CD14-positive monocyte (primary cell): Measurements from ENCODE around the gene AGGF1. TPM values are rescaled to one million over a fixed set of nuclear protein-coding genes. Genes with fewer than 3 reads are reported as not detected.

Source experiments
- DNase-seq, 3 donors: peaks; one replicate each; pipeline ENCODE4 v3.0.0-alpha.2; 2011 to 2022
- H2AFZ ChIP-seq: 2 replicates; pipeline ENCODE4 v1.6.0; 2012; ENCODE audit warnings: mild to moderate bottlenecking, low read depth, low read length, inconsistent platforms; ENCODE audit not compliant: insufficient read depth, poor library complexity, severe bottlenecking
- H3K27ac ChIP-seq, 2 donors: 1 replicate in 1 of 2; 2 replicates in 1 of 2; pipeline ENCODE4 v1.5.1; 2012 to 2013; ENCODE audit warnings: low read length in 2 of 2, control low read depth in 1 of 2, inconsistent platforms in 1 of 2, low read depth in 1 of 2, mild to moderate bottlenecking in 1 of 2
- H3K27me3 ChIP-seq, 2 donors: one replicate each; pipeline versions ENCODE4 v1.6.0 to v1.6.1; 2011 to 2013; ENCODE audit warnings: low read length in 2 of 2; ENCODE audit not compliant: control insufficient read depth in 2 of 2, insufficient read depth in 2 of 2
- H3K36me3 ChIP-seq, 2 donors: replicated peaks in 1 of 2; 1 replicate in 1 of 2; 2 replicates in 1 of 2; pipeline versions ENCODE4 v1.5.1 to v1.6.1; 2012 to 2013; ENCODE audit warnings: low read length in 2 of 2, control low read depth in 1 of 2, inconsistent platforms in 1 of 2, mild to moderate bottlenecking in 1 of 2; ENCODE audit not compliant: insufficient read depth in 2 of 2, control insufficient read depth in 1 of 2
- H3K4me1 ChIP-seq, 2 donors: 1 replicate in 1 of 2; 2 replicates in 1 of 2; pipeline versions ENCODE4 v1.5.1 to v1.6.1; 2012 to 2013; ENCODE audit warnings: low read length in 2 of 2, control low read depth in 1 of 2, inconsistent platforms in 1 of 2, mild to moderate bottlenecking in 1 of 2, moderate library complexity in 1 of 2; ENCODE audit not compliant: insufficient read depth in 2 of 2, control insufficient read depth in 1 of 2
- H3K4me2 ChIP-seq: replicated peaks from 2 replicates; pipeline ENCODE3; 2012; ENCODE audit warnings: low read length, moderate library complexity, mild to moderate bottlenecking; ENCODE audit not compliant: poor library complexity, severe bottlenecking; ENCODE audit errors: extremely low read depth
- H3K4me3 ChIP-seq, 3 experiments: fragments of 200-600 bp in 1 of 3; sonication (generic) in 1 of 3; replicated peaks in 1 of 3; 1 replicate in 2 of 3; 2 replicates in 1 of 3; pipeline ENCODE4 v1.5.1; 2011 to 2013; ENCODE audit warnings: low read length in 3 of 3, mild to moderate bottlenecking in 3 of 3, control low read depth in 2 of 3, low read depth in 2 of 3, inconsistent platforms in 1 of 3, moderate library complexity in 1 of 3
- H3K79me2 ChIP-seq: 2 replicates; pipeline ENCODE4 v1.6.0; 2012; ENCODE audit warnings: mild to moderate bottlenecking, control low read depth, inconsistent platforms, low read length, moderate library complexity; ENCODE audit not compliant: insufficient read depth
- H3K9ac ChIP-seq: 2 replicates; pipeline ENCODE4 v1.6.0; 2017; ENCODE audit warnings: low read length, mild to moderate bottlenecking; ENCODE audit not compliant: insufficient read depth, poor library complexity, severe bottlenecking
- H3K9me3 ChIP-seq, 2 donors: replicated peaks in 1 of 2; 1 replicate in 1 of 2; 2 replicates in 1 of 2; pipeline versions ENCODE4 v1.5.1 to v1.6.1; 2012 to 2013; ENCODE audit warnings: low read length in 2 of 2, control low read depth in 1 of 2; ENCODE audit not compliant: control insufficient read depth in 1 of 2, insufficient read depth in 1 of 2
- H4K20me1 ChIP-seq: 2 replicates; pipeline ENCODE4 v1.6.0; 2012; ENCODE audit warnings: mild to moderate bottlenecking, low read length, control low read depth, moderate library complexity; ENCODE audit not compliant: insufficient read depth
- H3K27ac Mint-ChIP-seq, 7 donors: one replicate each; pipeline ENCODE4 v1.8.0; 2020; ENCODE audit warnings: mild to moderate bottlenecking in 7 of 7, mixed read lengths in 7 of 7, moderate library complexity in 6 of 7, inconsistent platforms in 2 of 7
- H3K27me3 Mint-ChIP-seq, 3 donors: one replicate each; pipeline ENCODE4 v1.8.0; 2021 to 2022; ENCODE audit warnings: low read depth in 3 of 3, mild to moderate bottlenecking in 3 of 3, mixed read lengths in 3 of 3, moderate library complexity in 3 of 3, inconsistent platforms in 1 of 3
- H3K36me3 Mint-ChIP-seq, 2 donors: one replicate each; pipeline ENCODE4 v1.8.0; 2020; ENCODE audit warnings: mixed read lengths in 2 of 2, inconsistent platforms in 1 of 2, mild to moderate bottlenecking in 1 of 2
- H3K4me1 Mint-ChIP-seq: one replicate; pipeline ENCODE4 v1.8.0; 2020; ENCODE audit warnings: mild to moderate bottlenecking, mixed read lengths
- H3K4me3 Mint-ChIP-seq, 2 donors: one replicate each; pipeline ENCODE4 v1.8.0; 2020; ENCODE audit warnings: mild to moderate bottlenecking in 2 of 2, mixed read lengths in 2 of 2, moderate library complexity in 1 of 2
- H3K9me3 Mint-ChIP-seq, 7 donors: one replicate each; pipeline ENCODE4 v1.8.0; 2020 to 2022; ENCODE audit warnings: mixed read lengths in 7 of 7, mild to moderate bottlenecking in 6 of 7, moderate library complexity in 6 of 7, inconsistent platforms in 2 of 7
- CTCF ChIP-seq: fragments of 200-600 bp; IDR thresholded peaks from one replicate; pipeline ENCODE4 v1.8.0; 2022; ENCODE audit warnings: antibody characterized with exemption, mild to moderate bottlenecking
- WGBS: methylation state at CpG from one replicate; pipeline ENCODE4 v1.1.5; 2013; ENCODE audit warnings: missing lambda C conversion rate; ENCODE audit not compliant: insufficient coverage; 5-methylcytosine and 5-hydroxymethylcytosine counted together
- intact Hi-C, 2 donors: fragments of 100-400 bp; cut with micrococcal nuclease; formaldehyde crosslinking; loops; one replicate each; pipeline versions ENCODE4 v1.15.0 to v1.15.1; 2023
- polyA plus RNA-seq, 3 donors: library from polyadenylated mRNA; depleted of rRNA in 1 of 3; unstranded in 2 of 3; stranded (reverse) in 1 of 3; fragments of 300-500 nt in 2 of 3; fragments of >200 nt in 1 of 3; fragmentation: Illumina TruSeq in 2 of 3; gene quantifications; 1 replicate in 2 of 3; 2 replicates in 1 of 3; pipeline ENCODE4 v1.2.3, GENCODE V29; 2012 to 2021

Gene AGGF1
- polyA plus RNA-seq, 3 donors, result 8.0 to 21.9 (median 13.0) TPM

GRCh38 chr5:77006124-77006523, 24.1 kb upstream of the AGGF1 start:
- Mint-ChIP-seq H3K27me3 (peaks cover 0 to 7% (median 3%) of the 10 kb centered on the region in 3 donors), H3K36me3 (no peaks in the 10 kb centered on the region), H3K27ac (no peak overlapping the region), H3K9me3 (peaks cover 0 to 4% (median 0%) of the 10 kb centered on the region in 7 donors), H3K4me1 (no peaks in the 10 kb centered on the region), H3K4me3 (no peak overlapping the region)
- Histone ChIP-seq H2AFZ (no peak overlapping the region), H3K79me2 (no peaks in the 10 kb centered on the region), H3K36me3 (no peaks in the 10 kb centered on the region), H3K27ac (no peak overlapping the region), H3K4me1 (no peaks in the 10 kb centered on the region), H3K9me3 (no peaks in the 10 kb centered on the region), H3K4me3 (no peak overlapping the region), H4K20me1 (no peaks in the 10 kb centered on the region), H3K4me2 (no peak overlapping the region), H3K27me3 (no peaks in the 10 kb centered on the region), H3K9ac (no peak overlapping the region)
- intact Hi-C loops, result no loop called here
- no peak for DNase-seq
- 92% methylated on average over 1 of the region's 2 CpGs for whole genome bisulfite sequencing
- TF ChIP-seq CTCF, result no peak

GRCh38 chr5:77008413-77008812, 21.8 kb upstream of the AGGF1 start:
- intact Hi-C loops, result no loop called here
- Mint-ChIP-seq H3K4me1 (no peaks in the 10 kb centered on the region), H3K27me3 (peaks cover 0 to 2% (median 2%) of the 10 kb centered on the region in 3 donors), H3K4me3 (no peak overlapping the region), H3K27ac (no peak overlapping the region), H3K9me3 (peaks cover 0 to 4% (median 0%) of the 10 kb centered on the region in 7 donors), H3K36me3 (no peaks in the 10 kb centered on the region)
- Histone ChIP-seq H4K20me1 (no peaks in the 10 kb centered on the region), H3K27ac (no peak overlapping the region), H3K27me3 (no peaks in the 10 kb centered on the region), H3K4me1 (no peaks in the 10 kb centered on the region), H3K79me2 (no peaks in the 10 kb centered on the region), H3K4me3 (no peak overlapping the region), H3K9ac (no peak overlapping the region), H3K36me3 (no peaks in the 10 kb centered on the region), H2AFZ (no peak overlapping the region), H3K4me2 (no peak overlapping the region), H3K9me3 (no peaks in the 10 kb centered on the region)
- no peak for TF ChIP-seq CTCF
- no peak for DNase-seq
- WGBS, result 100% methylated on average over 1 of the region's 3 CpGs
